OCI-LY7 (cell line): ENCODE results near the gene NEMP2. TPM values are rescaled to one million over a fixed set of nuclear protein-coding genes. Genes with fewer than 3 reads are reported as not detected.

Experiments
- BruUV-seq: library from RNA; stranded (reverse); fragments of 400-500 nt; replicated peaks from 2 replicates; lab custom pipeline; 2021; lab: Mats Ljungman, UMichigan
- CTCF ChIA-PET: fragments of 300-600 bp; sonication (Branson Sonifier 250); formaldehyde crosslinking; loops from one replicate; lab custom pipeline; 2022; ENCODE audit warnings: antibody characterized with exemption; ENCODE audit not compliant: unreplicated experiment; lab: Charles Lee
- POLR2A ChIA-PET: fragments of 300-600 bp; sonication (Branson Sonifier 250); formaldehyde crosslinking; loops from one replicate; lab custom pipeline; 2022; ENCODE audit warnings: antibody characterized with exemption; lab: Charles Lee
- DNase-seq: peaks from one replicate; pipeline ENCODE4 v3.0.0-alpha.2; 2015; ENCODE audit warnings: low spot score
- H2AFZ ChIP-seq: fragments of 200-600 bp; sonication (generic), shearing (Covaris generic); 2 replicates; pipeline ENCODE4 v1.6.1; 2014; ENCODE audit warnings: mild to moderate bottlenecking, antibody characterized with exemption, low read length, moderate library complexity
- H3K27ac ChIP-seq: fragments of 200-600 bp; sonication (generic); 2 replicates; pipeline ENCODE4 v1.5.1; 2014; ENCODE audit warnings: mixed run types, low read depth, mild to moderate bottlenecking, moderate library complexity, low read length, inconsistent platforms; ENCODE audit not compliant: poor library complexity, severe bottlenecking
- H3K36me3 ChIP-seq: fragments of 200-600 bp; sonication (generic); 2 replicates; pipeline ENCODE4 v1.6.1; 2014; ENCODE audit warnings: mild to moderate bottlenecking, antibody characterized with exemption, low read length, moderate library complexity, mixed read lengths; ENCODE audit not compliant: insufficient read depth
- H3K4me1 ChIP-seq: fragments of 200-600 bp; sonication (generic); 2 replicates; pipeline ENCODE4 v1.5.1; 2014; ENCODE audit warnings: mild to moderate bottlenecking, low read length; ENCODE audit not compliant: insufficient read depth, poor library complexity, severe bottlenecking
- H3K4me2 ChIP-seq: fragments of 200-600 bp; sonication (generic); 2 replicates; pipeline ENCODE4 v1.6.1; 2014; ENCODE audit warnings: mild to moderate bottlenecking, low read length
- H3K4me3 ChIP-seq: fragments of 200-600 bp; sonication (generic); 2 replicates; pipeline ENCODE4 v1.5.1; 2014; ENCODE audit warnings: mild to moderate bottlenecking, low read depth, low read length; ENCODE audit not compliant: poor library complexity, severe bottlenecking
- H3K79me2 ChIP-seq: fragments of 200-600 bp; sonication (generic); 2 replicates; pipeline ENCODE4 v1.6.1; 2016; ENCODE audit warnings: low read depth, mild to moderate bottlenecking, low read length, moderate library complexity, mixed read lengths; ENCODE audit not compliant: insufficient read depth
- H3K9me2 ChIP-seq: fragments of 200-600 bp; sonication (generic); 2 replicates; pipeline ENCODE4 v1.6.1; 2016; ENCODE audit warnings: mild to moderate bottlenecking, low read length, mixed read lengths; ENCODE audit not compliant: insufficient read depth
- H3K9me3 ChIP-seq: fragments of 200-600 bp; sonication (generic); 2 replicates; pipeline ENCODE4 v1.6.1; 2014; ENCODE audit warnings: mild to moderate bottlenecking, mixed run types, low read length, mixed read lengths
- H4K20me1 ChIP-seq: fragments of 200-600 bp; sonication (generic); 2 replicates; pipeline ENCODE4 v1.6.1; 2014; ENCODE audit warnings: mild to moderate bottlenecking, antibody characterized with exemption, low read length, moderate library complexity, mixed read lengths; ENCODE audit not compliant: insufficient read depth
- CTCF ChIP-seq: fragments of 200-600 bp; sonication (generic); conservative IDR thresholded peaks from 2 replicates; pipeline ENCODE4 v1.5.1; 2014; ENCODE audit warnings: mild to moderate bottlenecking, antibody characterized with exemption, low read length, moderate library complexity, mixed read lengths
- EZH2phosphoT487 ChIP-seq: fragments of 200-600 bp; sonication (generic); IDR thresholded peaks from 2 replicates; pipeline ENCODE4 v1.6.1; 2018; ENCODE audit warnings: low read depth, borderline replicate concordance, mild to moderate bottlenecking, mixed run types, antibody characterized with exemption, low read length, moderate library complexity, mixed read lengths
- intact Hi-C: fragments of 100-400 bp; cut with micrococcal nuclease; formaldehyde crosslinking; loops from one replicate; pipeline ENCODE4 v1.10.0; 2022; ENCODE audit not compliant: unreplicated experiment
- total RNA-seq, 2 experiments: library from RNA; depleted of rRNA in 1 of 2; stranded (reverse); fragments of >200 nt in 1 of 2; shearing (Covaris generic) in 1 of 2; gene quantifications; 2 replicates each; pipeline ENCODE4 v1.2.3, GENCODE V29; 2014 to 2022

The NEMP2 gene
- total RNA-seq, 2 experiments from 2014 or later = 5.6 to 18.5 TPM

GRCh38 chr2:190579915-190580846 lies 45.7 kb upstream of the NEMP2 start:
- no peak for DNase-seq
- Histone ChIP-seq H3K79me2 (no peaks in the 10 kb centered on the region), H2AFZ (no peak overlapping the region), H3K9me2 (no peaks in the 10 kb centered on the region), H3K9me3 (no peaks in the 10 kb centered on the region), H4K20me1 (no peaks in the 10 kb centered on the region), H3K27ac (no peak overlapping the region), H3K4me2 (no peak overlapping the region), H3K4me1 (no peaks in the 10 kb centered on the region), H3K4me3 (no peak overlapping the region), H3K36me3 (no peaks in the 10 kb centered on the region)
- no peak for TF ChIP-seq EZH2phosphoT487
- intact Hi-C loops = no loop called here
- BruUV-seq = no TSS peak
- POLR2A ChIA-PET = interaction anchor here (0.7 to 0.9 kb wide), 2 partner anchors 18 to 839 kb away, joined by 3 to 4 read pairs; no protein-coding TSS in a partner anchor
- CTCF ChIA-PET = no interaction called here

GRCh38 chr2:190579058-190579410 lies 44.5 kb upstream of the NEMP2 start:
- H4K20me1 ChIP-seq = no peaks in the 10 kb centered on the region
- POLR2A ChIA-PET = interaction anchor here (0.6 kb wide), 1 partner anchor 65 kb away, joined by 5 read pairs; no protein-coding TSS in a partner anchor
- no peaks in the 10 kb centered on the region for H3K79me2 ChIP-seq
- DNase-seq = no peak
- TF ChIP-seq EZH2phosphoT487 = no peak
- no peak for TF ChIP-seq CTCF
- no peaks in the 10 kb centered on the region for H3K36me3 ChIP-seq
- no peaks in the 10 kb centered on the region for H3K4me1 ChIP-seq
- H3K4me3 ChIP-seq = no peak overlapping the region
- no peaks in the 10 kb centered on the region for H3K9me3 ChIP-seq
- no peak overlapping the region for H3K4me2 ChIP-seq
- H3K27ac ChIP-seq = no peak overlapping the region
- no TSS peak for BruUV-seq
- intact Hi-C loops = no loop called here
- no peak overlapping the region for H2AFZ ChIP-seq
- CTCF ChIA-PET = no interaction called here
- H3K9me2 ChIP-seq = no peaks in the 10 kb centered on the region

- Histone ChIP-seq H3K4me3 (no peak overlapping the region), H3K4me2 (no peak overlapping the region), H3K4me1 (no peaks in the 10 kb centered on the region), H3K36me3 (no peaks in the 10 kb centered on the region), H3K79me2 (no peaks in the 10 kb centered on the region), H3K9me2 (no peaks in the 10 kb centered on the region), H3K9me3 (no peaks in the 10 kb centered on the region), H2AFZ (no peak overlapping the region), H3K27ac (no peak overlapping the region), H4K20me1 (no peaks in the 10 kb centered on the region)
- intact Hi-C loops = no loop called here
- POLR2A ChIA-PET = interaction anchor here (0.6 kb wide), 1 partner anchor 64 kb away, joined by 5 read pairs; no protein-coding TSS in a partner anchor
- TF ChIP-seq CTCF (no peak), EZH2phosphoT487 (no peak)
- no peak for DNase-seq
- CTCF ChIA-PET = no interaction called here
- BruUV-seq = no TSS peak
Observed at GRCh38 chr2:190578158-190579057, 43.9 kb upstream of the NEMP2 start.
